Measurements from ENCODE around the gene TAT. TPM values are rescaled to one million over a fixed set of nuclear protein-coding genes. Genes with fewer than 3 reads are reported as not detected.
"Not testable (repeated sequence)": the region's sequence is repeated elsewhere in the genome, so short reads cannot be mapped to it uniquely, and the experiment has no call there.

The TAT gene
- polyA plus RNA-seq, 1 donor from 2014 or later, result not detected

GRCh38 chr16:71609066-71609465 lies 32.2 kb upstream of the TAT start:
- Histone ChIP-seq H3K36me3 (ENCODE audit: insufficient read depth, low read length) (no peaks in the 10 kb centered on the region), H2AFZ (ENCODE audit: low read depth, low read length) (no peak overlapping the region), H3K9me3 (ENCODE audit: low read length) (no peaks in the 10 kb centered on the region), H3K27me3 (ENCODE audit: insufficient read depth, low read depth, low read length) (no peaks in the 10 kb centered on the region), H3K4me2 (ENCODE audit: low read length) (no peak overlapping the region), H3F3A (ENCODE audit: insufficient read depth, low read length, poor library complexity, severe bottlenecking) (no peaks in the 10 kb centered on the region), H3K9me2 (ENCODE audit: insufficient read depth, low read length) (no peaks in the 10 kb centered on the region), H3K27ac (ENCODE audit: low read length) (no peak overlapping the region), H4K20me1 (ENCODE audit: insufficient read depth) (no peaks in the 10 kb centered on the region), H3K4me3 (ENCODE audit: low read length) (no peak overlapping the region), H3K9ac (ENCODE audit: low read length) (no peak overlapping the region), H3K79me2 (replicated peaks; ENCODE audit: insufficient read depth, low read length) (no peaks in the 10 kb centered on the region)
- no peak for TF ChIP-seq CTCF (IDR thresholded peaks at IDR 0.05; ENCODE audit: poor library complexity, severe bottlenecking)
- TF ChIP-seq TAF1 (IDR thresholded peaks at IDR 0.05; ENCODE audit: low read depth), result no peak
- no peak for TF ChIP-seq REST (IDR thresholded peaks at IDR 0.05; ENCODE audit: borderline replicate concordance)
- TF ChIP-seq POLR2AphosphoS5 (IDR thresholded peaks at IDR 0.05), result no peak
- TF ChIP-seq SMC3 (conservative IDR thresholded peaks at IDR 0.05; ENCODE audit: poor library complexity), result no peak
- no peak for TF ChIP-seq EZH2 (IDR thresholded peaks at IDR 0.05; ENCODE audit: borderline replicate concordance, insufficient read depth, low read length, poor library complexity, severe bottlenecking)
- TF ChIP-seq RAD21 (conservative IDR thresholded peaks at IDR 0.05), result no peak
- no peak for TF ChIP-seq EP300 (conservative IDR thresholded peaks at IDR 0.05; ENCODE audit: poor library complexity, severe bottlenecking)
- no peak for TF ChIP-seq MXI1 (conservative IDR thresholded peaks at IDR 0.05; ENCODE audit: poor library complexity, severe bottlenecking)

- Histone ChIP-seq H3K4me2 (ENCODE audit: low read length) (no peak overlapping the region), H3K4me3 (ENCODE audit: low read length) (no peak overlapping the region), H3K9ac (ENCODE audit: low read length) (no peak overlapping the region), H3K79me2 (replicated peaks; ENCODE audit: insufficient read depth, low read length) (no peaks in the 10 kb centered on the region), H4K20me1 (ENCODE audit: insufficient read depth) (no peaks in the 10 kb centered on the region), H3K27me3 (ENCODE audit: insufficient read depth, low read depth, low read length) (no peaks in the 10 kb centered on the region), H3K36me3 (ENCODE audit: insufficient read depth, low read length) (no peaks in the 10 kb centered on the region), H3K27ac (ENCODE audit: low read length) (no peak overlapping the region), H2AFZ (ENCODE audit: low read depth, low read length) (no peak overlapping the region), H3K9me2 (ENCODE audit: insufficient read depth, low read length) (no peaks in the 10 kb centered on the region), H3F3A (ENCODE audit: insufficient read depth, low read length, poor library complexity, severe bottlenecking) (no peaks in the 10 kb centered on the region), H3K9me3 (ENCODE audit: low read length) (no peaks in the 10 kb centered on the region)
- no peak for TF ChIP-seq EZH2 (IDR thresholded peaks at IDR 0.05; ENCODE audit: borderline replicate concordance, insufficient read depth, low read length, poor library complexity, severe bottlenecking)
- TF ChIP-seq MXI1 (conservative IDR thresholded peaks at IDR 0.05; ENCODE audit: poor library complexity, severe bottlenecking), result no peak
- no peak for TF ChIP-seq SMC3 (conservative IDR thresholded peaks at IDR 0.05; ENCODE audit: poor library complexity)
- no peak for TF ChIP-seq RAD21 (conservative IDR thresholded peaks at IDR 0.05)
- no peak for TF ChIP-seq POLR2AphosphoS5 (IDR thresholded peaks at IDR 0.05)
- TF ChIP-seq EP300 (conservative IDR thresholded peaks at IDR 0.05; ENCODE audit: poor library complexity, severe bottlenecking), result no peak
- no peak for TF ChIP-seq REST (IDR thresholded peaks at IDR 0.05; ENCODE audit: borderline replicate concordance)
- TF ChIP-seq CTCF (IDR thresholded peaks at IDR 0.05; ENCODE audit: poor library complexity, severe bottlenecking), result no peak
- TF ChIP-seq TAF1 (IDR thresholded peaks at IDR 0.05; ENCODE audit: low read depth), result no peak
Measured at GRCh38 chr16:71600822-71601221, 23.9 kb upstream of the TAT start.

- H3K9me3 ChIP-seq (ENCODE audit: low read length); H3K9ac ChIP-seq (ENCODE audit: low read length); H3K9me2 ChIP-seq (ENCODE audit: insufficient read depth, low read length); H3K27me3 ChIP-seq (ENCODE audit: insufficient read depth, low read depth, low read length); H3K4me3 ChIP-seq (ENCODE audit: low read length); H2AFZ ChIP-seq (ENCODE audit: low read depth, low read length); H3K36me3 ChIP-seq (ENCODE audit: insufficient read depth, low read length); H3F3A ChIP-seq (ENCODE audit: insufficient read depth, low read length, poor library complexity, severe bottlenecking); H4K20me1 ChIP-seq (ENCODE audit: insufficient read depth); H3K79me2 ChIP-seq (replicated peaks; ENCODE audit: insufficient read depth, low read length); H3K27ac ChIP-seq (ENCODE audit: low read length); H3K4me2 ChIP-seq (ENCODE audit: low read length): not testable (repeated sequence)
Measured at GRCh38 chr16:71598426-71598825, 21.5 kb upstream of the TAT start.

Measured in neural cell (in vitro differentiated cells).